ENCODE data around the gene ADGRG2. TPM values are rescaled to one million over a fixed set of nuclear protein-coding genes. Genes with fewer than 3 reads are reported as not detected.

ADGRG2 gene
- total RNA-seq, 4 donors from 2014 or later, result 0.83 to 2.7 (median 2.1) TPM

- intact Hi-C loops (cut with DNase I), result no loop called here
- TF ChIP-seq CTCF (IDR thresholded peaks at IDR 0.05), result no peak
- no peak for TF ChIP-seq POLR2A (IDR thresholded peaks at IDR 0.05; ENCODE audit: low read depth)
- no peak for TF ChIP-seq EP300 (IDR thresholded peaks at IDR 0.05)
- no peak for TF ChIP-seq POLR2AphosphoS5 (IDR thresholded peaks at IDR 0.05)
- no peak overlapping the region for H3K27ac ChIP-seq (replicated peaks in 1 of 4)
- H3K4me3 ChIP-seq, result no peak overlapping the region
- peaks cover 0 to 7% (median 0%) of the 10 kb centered on the region in 4 donors for H3K27me3 ChIP-seq
- 79% methylated on average over 3 of the region's 3 CpGs for WGBS
- DNase-seq (ENCODE audit: extremely low spot score), result no peak
- no peaks in the 10 kb centered on the region for H3K4me1 ChIP-seq
- H3K36me3 ChIP-seq, result no peaks in the 10 kb centered on the region
- H3K9me3 ChIP-seq, result no peaks in the 10 kb centered on the region
Observed at GRCh38 chrX:19129694-19130093, 7.4 kb upstream of the ADGRG2 start.

GRCh38 chrX:19127649-19128168, 5.4 kb upstream of the ADGRG2 start:
- H3K4me3 ChIP-seq, result no peak overlapping the region
- TF ChIP-seq CTCF (IDR thresholded peaks at IDR 0.05) (no peak), POLR2A (IDR thresholded peaks at IDR 0.05; ENCODE audit: low read depth) (no peak), EP300 (IDR thresholded peaks at IDR 0.05) (no peak), POLR2AphosphoS5 (IDR thresholded peaks at IDR 0.05) (no peak)
- no peak overlapping the region for H3K27ac ChIP-seq (replicated peaks in 1 of 4)
- no peaks in the 10 kb centered on the region for H3K9me3 ChIP-seq
- DNase-seq (ENCODE audit: extremely low spot score), result no peak
- H3K36me3 ChIP-seq, result no peaks in the 10 kb centered on the region
- H3K4me1 ChIP-seq, result peaks cover 0 to 2% (median under 1%) of the 10 kb centered on the region in 4 donors
- WGBS, result 39% methylated on average over 5 of the region's 5 CpGs
- intact Hi-C loops (cut with DNase I), result no loop called here
- H3K27me3 ChIP-seq, result peaks cover 0 to 12% (median 4%) of the 10 kb centered on the region in 4 donors

- Histone ChIP-seq H3K4me3 (peak overlapping the region; percentile 49 to 63 (median 49)), H3K27me3 (peaks cover 0 to 24% (median 10%) of the 10 kb centered on the region in 4 donors), H3K27ac (replicated peaks in 1 of 4) (no peak overlapping the region), H3K9me3 (no peaks in the 10 kb centered on the region), H3K4me1 (peaks cover 0 to 11% (median 8%) of the 10 kb centered on the region in 4 donors), H3K36me3 (no peaks in the 10 kb centered on the region)
- WGBS, result 20% methylated on average over 7 of the region's 35 CpGs
- no peak for TF ChIP-seq EP300 (IDR thresholded peaks at IDR 0.05)
- no peak for TF ChIP-seq POLR2AphosphoS5 (IDR thresholded peaks at IDR 0.05)
- no peak for TF ChIP-seq CTCF (IDR thresholded peaks at IDR 0.05)
- no peak for TF ChIP-seq POLR2A (IDR thresholded peaks at IDR 0.05; ENCODE audit: low read depth)
- no peak for DNase-seq (ENCODE audit: extremely low spot score)
- intact Hi-C loops (cut with DNase I), result no loop called here
Observed at GRCh38 chrX:19122641-19123009, 357 bp upstream of the ADGRG2 start.

GRCh38 chrX:19121466-19121865, 802 bp downstream of the ADGRG2 start:
- Histone ChIP-seq H3K27me3 (peaks cover 0 to 24% (median 10%) of the 10 kb centered on the region in 4 donors), H3K4me1 (peaks cover 0 to 11% (median 8%) of the 10 kb centered on the region in 4 donors), H3K4me3 (peak overlapping the region; percentile 49 to 63 (median 49)), H3K27ac (replicated peaks in 1 of 4) (no peak overlapping the region), H3K9me3 (no peaks in the 10 kb centered on the region), H3K36me3 (no peaks in the 10 kb centered on the region)
- intact Hi-C loops (cut with DNase I), result no loop called here
- 18% methylated on average over 18 of the region's 18 CpGs for WGBS
- no peak for DNase-seq (ENCODE audit: extremely low spot score)
- no peak for TF ChIP-seq POLR2A (IDR thresholded peaks at IDR 0.05; ENCODE audit: low read depth)
- TF ChIP-seq EP300 (IDR thresholded peaks at IDR 0.05), result no peak
- no peak for TF ChIP-seq POLR2AphosphoS5 (IDR thresholded peaks at IDR 0.05)
- no peak for TF ChIP-seq CTCF (IDR thresholded peaks at IDR 0.05)

GRCh38 chrX:19110642-19111041, 11.6 kb downstream of the ADGRG2 start:
- Histone ChIP-seq H3K9me3 (no peaks in the 10 kb centered on the region), H3K27ac (replicated peaks in 1 of 4) (no peak overlapping the region), H3K36me3 (no peaks in the 10 kb centered on the region), H3K4me1 (no peaks in the 10 kb centered on the region), H3K4me3 (no peak overlapping the region), H3K27me3 (peaks cover 0 to 9% (median 0%) of the 10 kb centered on the region in 4 donors)
- 93% methylated on average over 2 of the region's 2 CpGs for WGBS
- no peak for DNase-seq (ENCODE audit: extremely low spot score)
- intact Hi-C loops (cut with DNase I), result no loop called here
- TF ChIP-seq POLR2AphosphoS5 (IDR thresholded peaks at IDR 0.05) (no peak), EP300 (IDR thresholded peaks at IDR 0.05) (no peak), CTCF (IDR thresholded peaks at IDR 0.05) (no peak), POLR2A (IDR thresholded peaks at IDR 0.05; ENCODE audit: low read depth) (no peak)

Measured in esophagus muscularis mucosa (tissue), 4 donors.